Caki2 (cell line): ENCODE results near the gene APOBEC2. TPM values are rescaled to one million over a fixed set of nuclear protein-coding genes. Genes with fewer than 3 reads are reported as not detected.

Experiments used
- DNase-seq: peaks from one replicate; pipeline ENCODE4 v3.0.0-alpha.2; 2015; ENCODE audit warnings: low read depth
- in situ Hi-C: cut with HindIII; loops from 2 replicates; pipeline ENCODE4 v1.10.0; 2016; ENCODE audit warnings: low sequenced_read_pairs, low pct_unique_long_range_greater_than_20kb, mixed read lengths
- total RNA-seq: library from RNA; depleted of rRNA; stranded (reverse); fragments of >200 nt; shearing (Covaris generic); gene quantifications from 2 replicates; pipeline ENCODE4 v1.2.3, GENCODE V29; 2014; ENCODE audit warnings: low replicate concordance

APOBEC2 gene
- total RNA-seq, 1 experiment from 2014 or later: not detected

DNA sequence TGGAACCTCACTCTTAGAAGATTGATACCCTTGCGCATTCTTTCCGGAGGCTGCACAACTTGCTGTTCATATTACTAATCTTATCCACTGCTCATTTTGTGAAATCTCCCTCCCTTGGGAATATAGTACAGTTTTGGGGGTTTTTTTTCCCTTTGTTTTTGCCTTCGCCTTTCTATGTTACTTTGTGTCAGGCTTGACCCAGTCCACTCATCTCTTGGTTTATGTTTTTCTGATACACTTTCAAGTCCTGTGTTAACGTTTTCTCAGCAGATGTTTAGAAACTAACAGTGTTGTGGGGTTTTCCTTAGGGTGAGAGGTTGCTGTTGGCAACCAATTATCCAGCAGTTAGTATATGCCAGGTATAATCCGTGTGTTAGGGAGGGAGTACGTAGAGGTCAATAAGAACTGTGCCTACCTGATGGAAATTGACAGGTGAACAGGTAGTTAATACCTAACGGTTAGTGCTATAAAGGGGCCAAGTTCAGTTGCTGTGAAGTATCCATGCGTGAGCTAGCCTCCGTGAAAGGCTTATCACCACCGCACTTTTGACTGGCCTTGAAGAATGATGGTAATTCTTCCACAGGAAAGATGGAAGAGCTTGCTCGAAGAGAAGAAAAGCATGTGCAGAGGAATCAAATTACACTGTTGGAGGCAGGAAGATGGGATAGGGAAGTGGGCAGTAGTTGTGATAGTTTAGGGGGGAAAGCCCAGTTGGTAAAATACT, 21.1 kb downstream of the APOBEC2 start:
- in situ Hi-C loops: no loop called here
- DNase-seq: peak; percentile 28

DNA sequence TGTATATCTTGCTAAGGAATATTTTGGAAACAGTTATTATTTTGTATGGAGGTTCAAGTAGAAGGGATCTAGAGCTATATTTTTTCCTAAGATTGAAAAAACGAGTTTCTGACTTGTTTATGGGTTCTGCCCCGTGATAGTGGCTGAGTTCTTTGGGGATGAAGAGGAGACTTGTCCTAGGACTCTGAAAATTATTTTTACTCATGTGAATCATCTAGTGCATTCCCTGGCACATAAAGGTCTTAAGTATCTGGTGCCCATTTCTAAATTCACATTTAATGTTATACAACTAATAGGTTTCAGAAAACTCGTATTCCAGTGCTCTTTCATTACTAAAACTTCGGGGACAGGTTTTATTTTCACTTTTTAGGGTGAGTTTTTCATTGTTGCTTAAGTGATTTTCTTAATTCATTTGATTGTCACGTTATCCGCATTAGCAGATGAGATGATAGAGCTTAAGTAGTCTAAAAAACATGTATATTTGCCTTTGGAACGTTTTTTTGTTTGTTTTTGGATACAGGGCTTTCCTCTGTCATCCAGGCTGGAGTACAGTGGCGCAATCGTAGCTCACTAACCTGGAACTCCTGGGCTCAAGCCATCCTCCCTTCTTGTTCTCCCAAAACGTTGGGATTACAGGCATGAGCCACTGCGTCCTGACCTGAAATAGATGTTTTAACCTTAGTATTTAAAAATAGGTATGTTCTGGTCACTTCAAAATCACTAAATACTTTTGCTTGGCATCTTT, 21.9 kb downstream of the APOBEC2 start:
- in situ Hi-C loops: no loop called here
- no peak for DNase-seq

DNA sequence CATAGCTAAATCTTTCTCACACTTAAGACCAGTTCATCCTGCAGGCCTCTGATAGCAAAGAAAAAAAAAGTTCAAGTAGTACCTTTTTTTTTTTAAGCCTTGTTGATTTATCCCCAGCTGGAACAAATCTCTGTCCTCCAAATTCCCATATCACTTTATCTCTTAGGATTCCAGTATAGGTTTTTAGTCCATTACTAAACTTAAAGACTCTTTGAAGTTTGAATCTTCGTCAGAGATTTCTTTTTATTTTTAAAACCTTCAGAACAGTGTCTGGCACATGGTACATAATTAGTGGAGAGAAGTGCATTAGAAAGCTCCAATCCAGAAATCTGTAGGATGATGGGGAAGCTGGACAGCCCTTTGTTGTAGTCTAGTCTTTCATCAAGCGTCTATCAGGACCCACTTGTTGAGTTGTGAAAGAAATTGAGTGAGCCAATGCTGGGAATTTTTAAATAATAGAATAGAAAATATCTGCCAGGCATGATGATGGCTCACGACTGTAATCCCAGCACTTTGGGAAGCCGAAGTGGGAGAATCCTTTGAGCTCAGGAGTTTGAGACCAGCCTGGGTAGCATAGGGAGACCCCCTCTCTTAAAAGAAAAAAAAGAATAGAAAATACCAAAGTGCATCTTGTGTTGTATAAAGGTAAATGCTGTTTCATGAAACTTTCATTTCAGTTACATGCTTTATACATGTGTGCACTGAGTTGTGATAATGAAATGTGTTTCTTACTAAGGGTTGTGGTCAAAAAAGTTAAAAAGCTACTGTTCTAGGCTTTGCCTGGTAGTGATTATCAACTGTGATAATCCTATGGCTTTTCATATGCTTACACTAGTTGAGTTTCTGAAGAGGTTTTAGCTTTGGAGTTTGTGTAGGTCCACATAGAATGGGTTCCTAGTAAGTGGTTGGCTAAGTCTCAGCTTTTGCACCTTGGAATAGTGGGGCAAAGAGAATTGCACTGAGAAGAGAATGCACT, 22.9 kb downstream of the APOBEC2 start:
- no peak for DNase-seq
- in situ Hi-C loops: no loop called here

DNA sequence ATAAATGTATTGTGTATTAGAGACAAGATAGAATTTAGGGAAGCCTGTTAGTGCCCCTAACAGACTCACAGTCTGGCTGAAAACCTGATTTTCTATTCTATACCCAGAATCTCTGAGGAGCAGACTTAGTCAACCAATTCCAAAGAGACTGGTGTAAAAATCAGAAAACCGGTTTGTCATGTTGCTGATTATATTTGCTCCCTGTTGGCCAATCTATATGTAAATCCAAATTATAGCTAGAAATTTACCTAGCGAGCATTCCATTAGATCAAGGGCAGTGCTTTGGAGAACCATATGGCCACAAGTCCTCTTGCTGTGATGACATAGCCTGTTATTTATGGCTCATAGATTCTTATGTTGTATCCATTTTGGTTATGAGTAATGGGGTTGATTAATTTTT, 24.5 kb downstream of the APOBEC2 start:
- no peak for DNase-seq
- in situ Hi-C loops: no loop called here

DNA sequence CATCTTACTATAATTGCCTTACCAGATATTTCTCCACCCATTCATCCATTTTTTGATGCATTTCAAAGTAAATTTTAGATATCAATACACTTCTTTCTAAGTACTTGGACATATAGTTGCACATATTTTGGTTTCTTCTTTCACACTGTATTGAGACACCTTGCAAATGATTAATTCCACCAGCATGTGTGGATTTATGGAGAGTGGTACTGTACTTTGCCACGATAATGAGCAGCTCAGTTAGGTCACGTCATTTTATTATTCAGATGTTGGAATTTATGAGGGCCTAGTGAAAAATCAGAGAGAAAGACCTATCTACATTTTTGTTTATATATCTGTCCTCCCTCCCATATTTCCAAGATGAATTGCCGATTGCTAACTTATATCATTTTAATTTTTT, 25.1 kb downstream of the APOBEC2 start:
- no peak for DNase-seq
- in situ Hi-C loops: no loop called here

DNA sequence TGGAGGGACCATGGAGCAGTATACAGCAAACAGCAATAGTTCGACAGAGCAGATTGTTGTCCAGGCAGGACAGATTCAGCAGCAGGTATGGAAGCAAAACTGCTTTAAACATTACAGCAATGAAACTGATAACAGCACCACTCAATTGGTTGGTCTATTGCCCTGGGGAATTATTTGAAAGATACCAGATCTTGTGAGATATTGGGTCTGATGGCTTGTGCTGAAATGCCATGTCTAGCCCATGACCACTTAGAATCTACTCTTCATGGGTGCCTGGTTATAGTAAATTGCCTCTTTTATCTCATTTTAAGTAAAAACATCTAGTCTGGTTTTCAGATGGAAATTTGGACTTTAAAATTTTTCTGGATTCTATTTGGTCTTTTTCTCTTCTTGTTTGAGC, 26.1 kb downstream of the APOBEC2 start:
- in situ Hi-C loops: no loop called here
- DNase-seq: no peak

DNA sequence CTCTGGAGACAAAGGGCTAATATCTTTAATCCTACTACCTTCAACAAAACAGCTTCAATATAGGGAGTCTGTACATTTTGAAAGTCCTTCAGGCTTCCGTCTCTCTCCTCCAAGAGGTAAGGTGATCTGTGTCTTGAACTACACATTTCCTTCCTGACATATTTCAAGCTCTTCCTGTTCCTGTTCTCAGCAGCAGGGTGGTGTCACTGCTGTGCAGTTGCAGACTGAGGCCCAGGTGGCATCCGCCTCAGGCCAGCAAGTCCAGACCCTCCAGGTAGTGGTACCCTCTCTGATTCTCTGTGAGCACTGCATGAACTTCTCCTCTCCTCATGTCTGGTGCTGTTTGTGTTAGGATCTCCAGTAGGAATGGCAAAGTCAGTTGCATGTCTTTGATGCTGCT, 27.6 kb downstream of the APOBEC2 start:
- in situ Hi-C loops: no loop called here

DNA sequence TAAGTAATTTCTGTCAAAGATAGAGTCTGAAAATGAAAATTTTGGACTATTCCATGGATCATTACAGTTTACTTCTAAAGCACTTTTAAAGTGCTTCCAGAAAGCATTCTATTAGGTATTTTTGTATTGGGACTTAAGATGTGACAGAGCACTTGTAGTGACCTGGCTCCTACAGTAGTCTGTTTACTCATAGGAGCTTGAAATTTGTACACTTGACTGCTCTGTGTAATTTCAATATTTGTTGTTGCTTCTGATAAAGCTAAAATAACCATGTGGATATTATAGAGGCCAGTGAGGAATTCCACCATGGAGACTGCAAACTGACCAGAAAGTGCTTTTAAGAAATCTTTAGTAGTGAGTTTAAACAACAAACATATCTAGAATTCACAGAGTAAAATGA, 30.1 kb downstream of the APOBEC2 start:
- in situ Hi-C loops: no loop called here
- DNase-seq: no peak

More for the DNA sequence above, 27.6 kb downstream of the APOBEC2 start:
- DNase-seq: no peak

DNA sequence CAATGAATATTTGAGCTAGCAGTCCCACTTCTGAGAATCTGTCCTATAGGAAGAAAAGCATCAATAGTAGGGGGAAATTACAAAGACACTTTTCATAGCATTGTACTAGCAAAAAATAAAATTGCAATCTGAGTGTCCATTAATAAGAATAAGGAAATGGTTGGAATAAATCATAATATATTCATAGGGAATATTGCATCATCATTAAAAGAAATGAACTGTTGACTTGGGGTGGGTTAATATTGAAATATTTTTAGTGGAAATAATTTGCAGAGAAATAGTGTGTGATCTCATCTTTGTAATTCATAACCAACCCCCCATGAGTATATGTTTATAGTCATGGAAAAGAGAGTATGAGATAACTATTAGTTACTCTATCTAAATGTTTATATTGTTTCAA, 32.2 kb downstream of the APOBEC2 start:
- in situ Hi-C loops: no loop called here
- DNase-seq: no peak

DNA sequence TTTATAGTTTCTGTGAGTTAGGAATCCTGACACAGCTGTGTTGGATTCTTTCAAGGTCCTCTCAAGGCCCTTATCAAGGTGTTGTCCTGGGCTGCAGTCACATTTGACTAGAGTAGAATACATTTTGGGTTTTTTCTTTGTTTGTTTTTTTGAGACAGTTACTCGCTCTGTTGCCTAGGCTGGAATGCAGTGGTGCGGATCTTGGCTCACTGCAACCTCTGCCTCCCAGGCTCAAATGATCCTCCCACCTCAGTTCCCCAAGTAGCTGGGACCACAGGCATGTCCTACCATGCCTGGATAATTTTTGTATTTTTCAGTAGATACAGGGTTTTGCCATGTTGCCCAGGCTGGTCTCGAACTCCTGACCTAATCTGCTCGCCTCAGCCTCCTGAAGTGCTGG, 35.4 kb downstream of the APOBEC2 start:
- peak; percentile 56 for DNase-seq
- in situ Hi-C loops: no loop called here

DNA sequence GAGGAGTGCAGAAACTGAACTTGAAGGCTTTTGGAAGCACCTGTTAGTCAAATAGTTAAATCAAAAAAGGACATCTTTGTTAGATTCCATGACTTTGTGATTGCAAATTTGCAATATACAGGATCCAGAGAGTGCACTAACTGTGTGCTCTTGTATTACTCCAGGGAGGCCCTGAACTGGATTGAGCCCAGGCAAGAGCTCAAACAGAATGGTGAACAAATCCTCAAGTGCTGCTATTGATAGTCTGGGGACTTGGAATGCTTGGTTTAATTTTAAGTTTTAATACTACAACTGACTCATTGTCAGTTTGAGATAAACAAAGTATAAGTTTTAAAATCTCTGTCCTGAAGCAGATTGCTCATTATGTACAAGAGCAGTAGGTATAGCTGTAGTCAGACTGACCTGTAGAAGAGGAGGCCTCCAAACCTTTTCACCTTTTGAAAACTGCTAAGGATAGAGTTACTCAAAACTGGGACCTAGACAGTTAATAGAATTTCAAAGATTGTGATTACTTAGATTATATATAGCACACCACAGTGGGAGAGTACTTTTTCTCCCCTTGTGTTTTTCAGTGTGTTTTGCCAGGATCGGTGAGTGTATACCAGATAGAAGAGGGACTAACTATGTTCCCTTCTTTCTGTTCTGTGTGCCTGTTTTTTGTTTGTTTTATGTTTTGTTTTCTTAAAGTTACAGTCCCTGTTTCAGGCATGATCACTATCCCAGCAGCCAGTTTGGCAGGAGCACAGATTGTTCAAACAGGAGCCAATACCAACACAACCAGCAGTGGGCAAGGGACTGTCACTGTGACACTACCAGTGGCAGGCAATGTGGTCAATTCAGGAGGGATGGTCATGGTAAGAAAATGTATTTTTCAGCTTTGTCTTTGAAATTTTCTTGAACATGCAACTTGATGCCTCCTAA, 38.1 kb downstream of the APOBEC2 start:
- in situ Hi-C loops: no loop called here
- no peak for DNase-seq

DNA sequence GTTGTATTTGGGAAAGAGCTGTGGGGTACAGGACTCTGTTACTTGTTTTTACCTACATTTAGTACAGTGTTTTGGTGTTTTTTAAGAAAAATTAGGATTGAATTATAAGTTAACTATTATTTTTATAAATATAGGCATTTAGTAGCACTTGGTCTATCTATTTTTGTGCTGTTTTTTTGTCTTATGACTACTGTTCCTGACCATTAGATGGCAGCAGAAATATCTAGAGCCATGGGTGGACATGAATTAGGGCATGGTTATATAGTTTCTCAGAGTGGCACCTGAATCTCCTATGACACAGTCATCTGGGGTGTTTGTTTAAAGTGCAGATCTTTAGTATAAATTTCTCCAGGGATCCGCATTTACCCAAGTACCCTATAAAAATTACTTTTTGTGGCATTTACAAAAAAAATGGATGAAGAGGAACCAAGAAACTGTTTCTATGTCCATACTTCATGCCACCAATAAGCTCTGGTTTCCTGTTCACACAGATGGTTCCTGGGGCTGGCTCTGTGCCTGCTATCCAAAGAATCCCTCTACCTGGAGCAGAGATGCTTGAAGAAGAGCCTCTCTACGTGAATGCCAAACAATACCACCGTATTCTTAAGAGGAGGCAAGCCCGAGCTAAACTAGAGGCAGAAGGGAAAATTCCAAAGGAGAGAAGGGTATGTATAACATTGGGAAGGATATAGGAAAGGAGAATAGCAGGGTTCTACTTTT, 39.6 kb downstream of the APOBEC2 start:
- in situ Hi-C loops: no loop called here
- no peak for DNase-seq

DNA sequence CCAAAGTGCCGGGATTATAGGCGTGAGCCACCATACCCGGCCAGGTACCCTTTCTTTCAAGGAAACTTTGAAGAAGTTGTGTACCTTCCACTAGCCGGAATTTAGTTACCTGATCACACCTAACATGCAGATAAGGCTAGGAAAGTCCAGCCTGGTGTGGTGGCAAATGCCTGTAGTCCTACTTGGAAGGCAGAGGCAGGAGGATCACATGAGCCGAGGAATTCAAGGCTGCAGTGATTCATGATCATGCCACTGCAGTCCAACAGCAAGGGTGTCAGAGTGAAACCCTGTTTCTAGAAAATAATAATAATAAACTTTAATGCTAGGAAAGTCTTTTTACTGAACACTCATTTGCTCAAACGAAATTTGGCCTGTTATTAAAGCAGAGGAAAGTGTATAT, 40.7 kb downstream of the APOBEC2 start:
- no peak for DNase-seq
- in situ Hi-C loops: no loop called here

DNA sequence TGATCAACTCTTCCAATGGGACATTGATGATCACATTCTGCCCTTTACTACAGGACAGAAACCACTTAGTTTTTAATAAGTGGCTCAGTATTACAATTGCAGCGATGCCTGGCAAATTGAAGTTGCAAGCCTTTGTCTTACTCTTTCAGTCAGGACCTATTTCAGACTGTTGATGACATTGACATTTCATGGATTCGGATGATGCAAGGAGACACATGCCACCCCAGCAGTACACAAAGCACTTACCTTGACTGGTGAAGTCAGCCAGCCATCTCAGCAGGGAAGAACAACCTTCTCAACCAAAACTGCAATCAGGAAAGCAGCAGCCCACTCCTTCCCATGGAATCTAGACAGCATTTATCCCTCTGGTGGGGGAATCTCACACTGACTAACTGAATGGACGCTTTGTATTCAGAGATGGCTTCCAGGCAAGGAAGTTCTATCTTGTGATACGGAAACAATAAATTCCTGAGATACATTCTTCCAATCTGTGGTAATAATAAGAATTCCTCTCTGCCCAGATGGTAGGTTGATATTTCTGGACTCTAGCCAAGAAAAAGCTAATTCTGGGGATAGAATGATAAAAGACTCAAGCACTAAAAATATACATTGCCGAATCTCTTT, 44.6 kb downstream of the APOBEC2 start:
- DNase-seq: no peak

DNA sequence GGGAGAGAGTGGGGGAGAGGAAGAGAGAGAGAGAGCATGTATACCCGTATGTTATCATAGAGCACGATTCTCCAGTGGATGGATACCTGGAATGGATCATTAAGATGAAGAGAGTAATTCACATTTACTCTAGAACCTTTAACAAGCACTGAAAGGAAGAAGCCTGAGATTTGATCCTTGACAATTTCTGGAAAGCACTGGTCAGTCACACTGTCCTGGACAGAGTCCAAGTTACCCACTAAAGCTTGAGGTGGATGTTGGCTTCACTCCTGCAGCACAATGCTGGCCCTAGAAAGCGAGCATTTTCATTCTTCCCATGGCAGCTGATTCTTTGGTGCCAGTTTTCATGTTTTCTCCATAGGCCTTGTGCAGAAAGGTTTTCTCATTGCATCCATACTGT, 45.4 kb downstream of the APOBEC2 start:
- no peak for DNase-seq
- in situ Hi-C loops: no loop called here

More for the DNA sequence above, 44.6 kb downstream of the APOBEC2 start:
- in situ Hi-C loops: no loop called here

DNA sequence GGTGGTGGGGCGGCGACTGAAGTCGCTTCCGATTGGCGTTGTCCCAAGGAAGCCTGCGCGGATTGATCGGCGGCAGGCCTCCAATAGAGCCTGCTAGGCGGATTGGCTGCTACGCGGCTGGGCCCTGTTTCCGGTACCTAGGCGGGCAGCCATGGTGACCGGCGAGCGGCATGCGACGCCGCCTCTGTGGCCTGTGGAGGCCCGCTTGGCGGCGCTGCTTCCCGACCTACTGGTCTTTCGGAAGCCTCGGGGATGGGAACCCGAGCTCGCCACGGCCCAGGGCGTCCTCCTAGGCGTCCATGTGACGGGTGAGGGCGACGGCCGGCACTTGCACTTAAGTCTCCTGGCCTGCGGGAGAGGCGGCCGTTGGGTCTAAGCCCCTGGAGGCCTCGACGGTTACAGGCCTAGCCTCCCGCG, 47.9 kb downstream of the APOBEC2 start:
- DNase-seq: no peak
- in situ Hi-C loops: no loop called here

DNA sequence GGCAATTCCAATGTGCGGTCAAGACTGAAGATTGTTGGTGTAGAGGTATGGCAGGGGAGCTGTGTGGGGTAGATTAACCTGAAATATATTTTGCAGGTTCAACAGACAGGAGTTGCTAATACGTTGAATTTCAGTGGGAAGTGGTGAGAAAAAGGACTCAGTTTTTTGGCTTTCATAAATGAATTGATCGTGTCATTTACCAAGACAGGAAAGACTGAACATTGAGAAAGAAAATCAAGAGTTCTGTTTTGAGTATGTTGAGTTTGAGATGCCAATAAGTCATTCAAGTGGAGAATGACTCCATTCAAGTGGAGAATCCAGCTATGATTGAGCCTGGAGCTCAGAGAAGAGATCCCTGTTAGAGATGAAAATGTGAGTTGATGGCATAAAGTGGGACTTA, 50.8 kb downstream of the APOBEC2 start:
- in situ Hi-C loops: no loop called here

More for the DNA sequence above, 50.8 kb downstream of the APOBEC2 start:
- DNase-seq: no peak
